HG03432 (cell line): ENCODE measurements around the gene IFT88.

ENCODE experiments used
- ATAC-seq: cut with Tn5 transposase; IDR thresholded peaks from one replicate; pipeline ENCODE4 v1.9.1; 2021; ENCODE audit warnings: mild to moderate bottlenecking, moderate library complexity; ENCODE audit not compliant: unreplicated experiment

Gene IFT88

GRCh38 chr13:20565115-20565736 lies 1.7 kb upstream of the IFT88 start:
- no peak for ATAC-seq

GRCh38 chr13:20566468-20566897 lies 474 bp upstream of the IFT88 start:
- peak; percentile 43 for ATAC-seq

GRCh38 chr13:20567881-20568528 lies 1.0 kb downstream of the IFT88 start:
- no peak for ATAC-seq

GRCh38 chr13:20570517-20570916 lies 3.6 kb downstream of the IFT88 start:
- ATAC-seq = no peak

GRCh38 chr13:20571676-20572075 lies 4.7 kb downstream of the IFT88 start:
- ATAC-seq = no peak

- no peak for ATAC-seq
Observed at GRCh38 chr13:20573186-20573585, 6.2 kb downstream of the IFT88 start.

GRCh38 chr13:20573636-20574035 lies 6.7 kb downstream of the IFT88 start:
- no peak for ATAC-seq

GRCh38 chr13:20579191-20579590 lies 12.2 kb downstream of the IFT88 start:
- no peak for ATAC-seq

- no peak for ATAC-seq
Observed at GRCh38 chr13:20580257-20580656, 13.3 kb downstream of the IFT88 start.

GRCh38 chr13:20582026-20582425 lies 15.1 kb downstream of the IFT88 start:
- no peak for ATAC-seq

- no peak for ATAC-seq
Observed at GRCh38 chr13:20583803-20584293, 16.9 kb downstream of the IFT88 start.

GRCh38 chr13:20585371-20585770 lies 18.4 kb downstream of the IFT88 start:
- ATAC-seq = no peak

- ATAC-seq = no peak
Observed at GRCh38 chr13:20588529-20589110, 21.7 kb downstream of the IFT88 start.

- no peak for ATAC-seq
Observed at GRCh38 chr13:20590561-20590960, 23.6 kb downstream of the IFT88 start.

- ATAC-seq = no peak
Observed at GRCh38 chr13:20592606-20593005, 25.6 kb downstream of the IFT88 start.

- ATAC-seq = no peak
Observed at GRCh38 chr13:20594280-20594679, 27.3 kb downstream of the IFT88 start.

GRCh38 chr13:20607015-20607414 lies 40.1 kb downstream of the IFT88 start:
- ATAC-seq = no peak

GRCh38 chr13:20608438-20609020 lies 41.6 kb downstream of the IFT88 start:
- no peak for ATAC-seq

- no peak for ATAC-seq
Observed at GRCh38 chr13:20609145-20609544, 42.2 kb downstream of the IFT88 start.

- no peak for ATAC-seq
Observed at GRCh38 chr13:20610006-20610405, 43.0 kb downstream of the IFT88 start.

GRCh38 chr13:20616059-20616797 lies 49.3 kb downstream of the IFT88 start:
- ATAC-seq = no peak
